DND-41 (cell line): ENCODE results near the gene RELCH.

Experiments used
- ATAC-seq: fragments of 200-7000 bp; cut with Tn5 transposase; 3 replicates; pipeline ENCODE4 v1.9.1; 2021; ENCODE audit warnings: low read depth; ENCODE audit not compliant: insufficient read depth
- DNase-seq: peaks from one replicate; pipeline ENCODE4 v3.0.0-alpha.2; 2020
- H2AFZ ChIP-seq: 2 replicates; pipeline ENCODE4 v1.6.0; 2012; ENCODE audit warnings: low read depth, low read length
- H3K27ac ChIP-seq: 2 replicates; pipeline ENCODE4 v1.5.1; 2012; ENCODE audit warnings: low read length, inconsistent platforms
- H3K27me3 ChIP-seq: fragments of 200-600 bp; sonication (generic); 2 replicates; pipeline ENCODE4 v1.6.0; 2012; ENCODE audit warnings: low read length, mild to moderate bottlenecking, inconsistent platforms; ENCODE audit not compliant: insufficient read depth, poor library complexity
- H3K36me3 ChIP-seq: 2 replicates; pipeline ENCODE4 v1.5.1; 2012; ENCODE audit warnings: low read length, inconsistent platforms; ENCODE audit not compliant: insufficient read depth
- H3K4me1 ChIP-seq: 2 replicates; pipeline ENCODE4 v1.5.1; 2012; ENCODE audit warnings: mild to moderate bottlenecking, low read length; ENCODE audit not compliant: insufficient read depth
- H3K4me2 ChIP-seq: 2 replicates; pipeline ENCODE4 v1.6.0; 2012; ENCODE audit warnings: mild to moderate bottlenecking, moderate library complexity, low read length, inconsistent platforms; ENCODE audit not compliant: insufficient read depth
- H3K4me3 ChIP-seq, 2 experiments: fragments of 200-600 bp in 1 of 2; shearing (Covaris generic) in 1 of 2; 2 replicates each; pipeline ENCODE4 v1.5.1; 2012 to 2016; ENCODE audit warnings: inconsistent platforms in 2 of 2, low read length in 2 of 2, mild to moderate bottlenecking in 2 of 2, low read depth in 1 of 2, moderate library complexity in 1 of 2
- H3K79me2 ChIP-seq: 2 replicates; pipeline ENCODE4 v1.6.0; 2012; ENCODE audit warnings: low read length, inconsistent platforms; ENCODE audit not compliant: insufficient read depth
- H3K9ac ChIP-seq: 2 replicates; pipeline ENCODE4 v1.6.0; 2012; ENCODE audit warnings: low read depth, mild to moderate bottlenecking, inconsistent platforms, low read length, moderate library complexity
- H3K9me3 ChIP-seq: 2 replicates; pipeline ENCODE4 v1.5.1; 2012; ENCODE audit warnings: low read length, moderate library complexity, mild to moderate bottlenecking, inconsistent platforms; ENCODE audit not compliant: insufficient read depth, severe bottlenecking
- H4K20me1 ChIP-seq: 2 replicates; pipeline ENCODE4 v1.6.0; 2012; ENCODE audit warnings: low read length; ENCODE audit not compliant: insufficient read depth
- EZH2 ChIP-seq: IDR thresholded peaks from 3 replicates; pipeline ENCODE4 v1.6.1; 2012; ENCODE audit warnings: borderline replicate concordance, low read depth, mild to moderate bottlenecking, moderate library complexity, low read length, inconsistent platforms; ENCODE audit not compliant: severe bottlenecking
- TF ChIP-seq, protein P1 (sequence below): IDR thresholded peaks from 2 replicates; pipeline ENCODE4 v1.5.1; 2012; ENCODE audit warnings: borderline replicate concordance, low read length, moderate library complexity, mild to moderate bottlenecking; ENCODE audit not compliant: poor library complexity, severe bottlenecking; ENCODE audit errors: extremely low read depth

Gene RELCH

DNA sequence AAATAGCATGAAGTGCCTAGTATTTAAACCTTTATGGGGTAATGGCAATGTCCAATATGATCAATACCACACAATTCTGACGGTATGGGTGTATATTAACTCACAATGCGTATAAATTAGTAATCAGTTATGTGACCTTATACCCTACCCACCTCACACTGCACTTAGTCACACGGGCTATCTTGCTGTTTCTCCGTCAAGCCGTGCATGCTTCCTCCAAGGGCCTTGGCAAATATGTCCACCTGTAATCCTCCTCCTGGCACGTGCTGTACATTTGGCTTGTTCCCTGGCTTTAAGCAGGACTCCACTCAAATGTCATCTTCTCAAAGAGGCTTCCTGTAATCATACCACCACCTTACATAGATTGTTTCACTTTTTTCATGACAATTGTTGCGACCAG is 150.3 kb downstream of the RELCH start:
- no peaks in the 10 kb centered on the region for H4K20me1 ChIP-seq
- H3K36me3 ChIP-seq: no peaks in the 10 kb centered on the region
- no peaks in the 10 kb centered on the region for H3K4me1 ChIP-seq
- H2AFZ ChIP-seq: no peak overlapping the region
- H3K79me2 ChIP-seq: no peaks in the 10 kb centered on the region
- H3K9me3 ChIP-seq: no peaks in the 10 kb centered on the region
- TF ChIP-seq EZH2: no peak
- TF ChIP-seq, protein P1, sequence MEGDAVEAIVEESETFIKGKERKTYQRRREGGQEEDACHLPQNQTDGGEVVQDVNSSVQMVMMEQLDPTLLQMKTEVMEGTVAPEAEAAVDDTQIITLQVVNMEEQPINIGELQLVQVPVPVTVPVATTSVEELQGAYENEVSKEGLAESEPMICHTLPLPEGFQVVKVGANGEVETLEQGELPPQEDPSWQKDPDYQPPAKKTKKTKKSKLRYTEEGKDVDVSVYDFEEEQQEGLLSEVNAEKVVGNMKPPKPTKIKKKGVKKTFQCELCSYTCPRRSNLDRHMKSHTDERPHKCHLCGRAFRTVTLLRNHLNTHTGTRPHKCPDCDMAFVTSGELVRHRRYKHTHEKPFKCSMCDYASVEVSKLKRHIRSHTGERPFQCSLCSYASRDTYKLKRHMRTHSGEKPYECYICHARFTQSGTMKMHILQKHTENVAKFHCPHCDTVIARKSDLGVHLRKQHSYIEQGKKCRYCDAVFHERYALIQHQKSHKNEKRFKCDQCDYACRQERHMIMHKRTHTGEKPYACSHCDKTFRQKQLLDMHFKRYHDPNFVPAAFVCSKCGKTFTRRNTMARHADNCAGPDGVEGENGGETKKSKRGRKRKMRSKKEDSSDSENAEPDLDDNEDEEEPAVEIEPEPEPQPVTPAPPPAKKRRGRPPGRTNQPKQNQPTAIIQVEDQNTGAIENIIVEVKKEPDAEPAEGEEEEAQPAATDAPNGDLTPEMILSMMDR: no peak
- peaks cover 4% of the 10 kb centered on the region for H3K27me3 ChIP-seq
- H3K9ac ChIP-seq: no peak overlapping the region
- no peak overlapping the region for H3K27ac ChIP-seq
- DNase-seq (no peak), ATAC-seq (no peak)
- H3K4me3 ChIP-seq: no peak overlapping the region
- no peak overlapping the region for H3K4me2 ChIP-seq

DNA sequence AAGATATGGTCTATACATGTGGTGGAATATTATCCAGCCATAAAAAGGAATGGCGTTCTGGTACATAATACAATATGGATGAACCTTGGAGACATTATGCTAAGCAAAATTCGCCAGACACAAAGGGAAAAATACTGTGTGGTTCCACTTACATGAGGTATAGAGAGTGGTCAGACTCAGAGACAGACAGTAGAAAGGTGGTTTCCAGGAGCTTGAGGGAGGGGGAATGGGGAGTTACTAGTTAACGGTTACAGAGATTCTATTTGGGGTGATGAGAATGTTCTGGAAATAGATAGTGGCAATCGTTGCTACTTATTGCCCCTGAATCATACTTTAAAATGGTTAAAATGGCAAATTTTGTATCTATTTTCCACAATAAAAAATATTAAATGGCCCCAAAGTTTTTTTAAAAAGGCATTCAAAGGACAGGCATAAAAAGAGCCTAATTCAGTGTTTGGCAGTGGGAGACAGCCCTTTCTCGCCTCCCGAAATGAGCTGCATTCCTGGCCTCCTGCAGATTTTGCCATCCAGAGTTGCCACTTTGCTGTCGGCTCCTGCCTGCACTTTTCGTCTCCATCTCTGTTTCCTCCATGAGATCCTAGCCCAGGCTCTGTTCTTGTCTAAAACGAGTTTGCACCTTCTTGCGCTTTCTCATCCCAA is 151.5 kb downstream of the RELCH start:
- H3K4me3 ChIP-seq: no peak overlapping the region
- no peaks in the 10 kb centered on the region for H4K20me1 ChIP-seq
- no peak for ATAC-seq
- no peak overlapping the region for H3K4me2 ChIP-seq
- no peaks in the 10 kb centered on the region for H3K9me3 ChIP-seq
- H3K79me2 ChIP-seq: no peaks in the 10 kb centered on the region
- no peak for DNase-seq
- no peaks in the 10 kb centered on the region for H3K36me3 ChIP-seq
- no peaks in the 10 kb centered on the region for H3K4me1 ChIP-seq
- peaks cover 6% of the 10 kb centered on the region for H3K27me3 ChIP-seq
- H3K9ac ChIP-seq: no peak overlapping the region
- no peak overlapping the region for H3K27ac ChIP-seq
- no peak overlapping the region for H2AFZ ChIP-seq
- TF ChIP-seq EZH2: no peak
- TF ChIP-seq, protein P1: no peak

DNA sequence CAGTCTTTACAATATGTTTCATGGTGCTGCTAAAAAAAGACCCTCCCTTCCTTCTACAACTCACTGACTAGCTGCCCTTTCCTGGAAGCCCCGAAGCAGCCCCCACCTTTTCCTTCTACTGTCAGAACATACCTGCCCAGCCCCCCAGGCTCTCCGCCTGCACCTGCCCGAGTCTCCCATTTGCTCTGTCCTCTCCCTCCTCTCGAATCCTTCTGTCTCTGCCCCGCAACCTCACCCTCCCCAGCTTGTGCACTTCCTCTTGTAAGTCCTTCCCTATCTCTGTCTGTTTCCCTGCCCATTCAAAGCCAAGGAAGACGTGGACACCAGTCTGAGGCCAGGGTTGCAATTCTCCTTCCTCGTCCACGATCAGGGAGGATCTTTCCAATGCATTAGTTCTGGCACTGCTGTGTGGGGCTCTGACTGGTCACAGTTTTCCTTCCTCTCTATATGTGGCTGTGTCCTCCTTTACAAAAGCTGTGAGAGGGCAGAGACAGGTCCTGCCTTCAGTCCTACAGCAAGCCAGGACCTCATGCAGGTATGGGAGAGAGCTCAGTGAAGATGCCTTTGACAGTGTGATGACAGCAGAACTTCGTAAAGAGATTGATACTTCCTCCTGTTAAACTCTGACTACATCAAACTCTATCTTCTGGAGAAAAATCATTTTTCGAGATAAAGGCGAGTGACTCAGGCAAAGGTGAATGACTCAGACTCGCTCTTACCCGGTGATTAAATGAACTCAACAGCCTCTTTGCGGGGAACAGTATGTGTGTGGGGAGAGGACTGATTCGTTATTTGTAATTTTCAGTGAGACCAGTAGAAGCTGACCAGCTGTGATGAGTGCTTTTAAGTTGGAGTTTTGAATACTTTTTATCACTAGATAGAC is 152.3 kb downstream of the RELCH start:
- H3K4me2 ChIP-seq: no peak overlapping the region
- H3K9ac ChIP-seq: no peak overlapping the region
- peaks cover 9% of the 10 kb centered on the region for H3K27me3 ChIP-seq
- H4K20me1 ChIP-seq: no peaks in the 10 kb centered on the region
- TF ChIP-seq, protein P1: no peak
- TF ChIP-seq EZH2: no peak
- H3K36me3 ChIP-seq: no peaks in the 10 kb centered on the region
- H2AFZ ChIP-seq: no peak overlapping the region
- DNase-seq: no peak
- no peak overlapping the region for H3K4me3 ChIP-seq
- H3K9me3 ChIP-seq: no peaks in the 10 kb centered on the region
- H3K4me1 ChIP-seq: no peaks in the 10 kb centered on the region
- H3K27ac ChIP-seq: no peak overlapping the region
- no peak for ATAC-seq
- H3K79me2 ChIP-seq: no peaks in the 10 kb centered on the region
